Activated naive CD4-positive, alpha-beta T cell treated with anti-CD3 and anti-CD28 coated beads, Interleukin-2, amount 10 ng/mL, durations not matched to agents 7 days and 5 days (primary cell): ENCODE results near the gene MYOM1.
"Not testable (repeated sequence)": the region's sequence is repeated elsewhere in the genome, so short reads cannot be mapped to it uniquely, and the experiment has no call there.

Source experiments
- CTCF ChIA-PET: fragments of 350-600 bp; sonication (Branson Sonifier 250); formaldehyde crosslinking; loops from one replicate; lab custom pipeline; 2021; ENCODE audit warnings: antibody characterized with exemption; lab: Charles Lee
- DNase-seq: peaks from one replicate; pipeline ENCODE4 v3.0.0-alpha.2; 2020
- H3K27ac Mint-ChIP-seq: one replicate; pipeline ENCODE4 v1.8.0; 2021; ENCODE audit warnings: mild to moderate bottlenecking, moderate library complexity, mixed read lengths
- H3K27me3 Mint-ChIP-seq: one replicate; pipeline ENCODE4 v1.8.0; 2021; ENCODE audit warnings: mild to moderate bottlenecking, mixed read lengths
- H3K36me3 Mint-ChIP-seq: one replicate; pipeline ENCODE4 v1.8.0; 2021; ENCODE audit warnings: mixed read lengths
- H3K4me1 Mint-ChIP-seq: one replicate; pipeline ENCODE4 v1.8.0; 2021; ENCODE audit warnings: mixed read lengths
- H3K4me3 Mint-ChIP-seq: one replicate; pipeline ENCODE4 v1.8.0; 2021; ENCODE audit warnings: mild to moderate bottlenecking, moderate library complexity, mixed read lengths
- H3K9me3 Mint-ChIP-seq: one replicate; pipeline ENCODE4 v1.8.0; 2021; ENCODE audit warnings: mixed read lengths

MYOM1 gene

GRCh38 chr18:3042379-3042778 lies 177.4 kb downstream of the MYOM1 start:
- CTCF ChIA-PET: no interaction called here
- peaks cover 40% of the 10 kb centered on the region for H3K4me1 Mint-ChIP-seq
- no peaks in the 10 kb centered on the region for H3K27me3 Mint-ChIP-seq
- H3K27ac Mint-ChIP-seq: no peak overlapping the region
- H3K9me3 Mint-ChIP-seq: no peaks in the 10 kb centered on the region
- no peak overlapping the region for H3K4me3 Mint-ChIP-seq
- DNase-seq: no peak
- no peaks in the 10 kb centered on the region for H3K36me3 Mint-ChIP-seq

GRCh38 chr18:3041843-3042242 lies 177.9 kb downstream of the MYOM1 start:
- no peaks in the 10 kb centered on the region for H3K9me3 Mint-ChIP-seq
- CTCF ChIA-PET: interaction anchor here (0.9 kb wide), 1 partner anchor 47 kb away, joined by 3 read pairs; no protein-coding TSS in a partner anchor
- H3K27me3 Mint-ChIP-seq: no peaks in the 10 kb centered on the region
- peaks cover 41% of the 10 kb centered on the region for H3K4me1 Mint-ChIP-seq
- no peak overlapping the region for H3K4me3 Mint-ChIP-seq
- H3K36me3 Mint-ChIP-seq: no peaks in the 10 kb centered on the region
- H3K27ac Mint-ChIP-seq: no peak overlapping the region
- no peak for DNase-seq

DNA sequence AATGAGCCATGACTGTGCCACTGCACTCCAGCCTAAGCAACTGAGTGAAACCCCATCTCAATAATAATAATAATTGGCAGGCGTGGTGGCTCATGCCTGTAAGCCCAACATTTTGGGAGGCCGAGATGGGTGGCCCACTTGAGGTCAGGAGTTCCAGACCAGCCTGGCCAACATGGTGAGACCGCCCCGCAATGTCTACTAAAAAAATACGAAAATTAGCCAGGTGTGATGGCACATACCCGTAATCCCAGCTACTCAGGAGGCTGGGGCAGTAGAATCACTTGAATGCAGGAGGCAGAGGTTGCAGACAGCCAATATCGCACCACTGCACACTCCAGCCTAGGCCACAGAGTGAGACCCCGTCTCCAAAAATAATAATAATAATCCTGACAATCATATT lies 178.9 kb downstream of the MYOM1 start:
- Mint-ChIP-seq H3K4me1 (peaks cover 40% of the 10 kb centered on the region), H3K4me3 (no peak overlapping the region), H3K27ac (no peak overlapping the region), H3K36me3 (no peaks in the 10 kb centered on the region), H3K27me3 (no peaks in the 10 kb centered on the region), H3K9me3 (no peaks in the 10 kb centered on the region)
- DNase-seq: no peak
- CTCF ChIA-PET: interaction anchor here (1.0 to 2.9 kb wide), 2 partner anchors 22 to 46 kb away, joined by 3 to 14 read pairs; no protein-coding TSS in a partner anchor

- Mint-ChIP-seq H3K36me3 (no peaks in the 10 kb centered on the region), H3K4me3 (no peak overlapping the region), H3K27ac (no peak overlapping the region), H3K27me3 (peaks cover 2% of the 10 kb centered on the region), H3K4me1 (peaks cover 36% of the 10 kb centered on the region), H3K9me3 (no peaks in the 10 kb centered on the region)
- CTCF ChIA-PET: interaction anchor here (1.0 to 2.9 kb wide), 2 partner anchors 23 to 46 kb away, joined by 3 to 14 read pairs; no protein-coding TSS in a partner anchor
- DNase-seq: no peak
Measured at GRCh38 chr18:3040173-3040572, 179.6 kb downstream of the MYOM1 start.

GRCh38 chr18:3037423-3037915 lies 182.3 kb downstream of the MYOM1 start:
- Mint-ChIP-seq H3K27ac (peak overlapping the region; percentile 56), H3K9me3 (no peaks in the 10 kb centered on the region), H3K4me3 (no peak overlapping the region), H3K4me1 (peaks cover 31% of the 10 kb centered on the region), H3K36me3 (no peaks in the 10 kb centered on the region), H3K27me3 (peaks cover 14% of the 10 kb centered on the region)
- CTCF ChIA-PET: interaction anchor here (0.6 to 2.2 kb wide), 4 partner anchors 25 to 104 kb away, joined by 3 to 16 read pairs (median 4); no protein-coding TSS in a partner anchor
- peak; percentile 50 for DNase-seq

DNA sequence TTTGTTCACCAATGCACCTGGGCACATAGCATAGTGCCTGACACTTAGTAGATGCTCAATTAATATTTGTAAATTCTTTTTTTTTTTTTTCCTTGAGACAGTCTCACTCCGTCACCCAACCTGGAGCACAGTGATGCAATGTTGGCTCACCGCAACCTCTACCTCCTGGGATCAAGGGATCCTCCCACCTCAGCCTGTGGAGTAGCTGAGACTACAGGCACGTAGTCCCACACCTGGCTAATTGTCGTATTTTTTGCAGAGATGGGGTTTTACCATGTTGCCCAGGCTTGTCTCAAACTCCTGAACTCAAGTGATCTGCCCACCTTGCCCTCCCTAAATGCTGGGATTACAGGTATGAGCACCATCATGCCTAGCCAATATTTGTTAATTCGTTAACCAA lies 183.7 kb downstream of the MYOM1 start:
- Mint-ChIP-seq H3K27me3 (peaks cover 14% of the 10 kb centered on the region), H3K9me3 (no peaks in the 10 kb centered on the region), H3K4me1 (peaks cover 29% of the 10 kb centered on the region), H3K27ac (no peak overlapping the region), H3K4me3 (no peak overlapping the region), H3K36me3 (no peaks in the 10 kb centered on the region)
- CTCF ChIA-PET: interaction anchor here (1.8 to 2.2 kb wide), 2 partner anchors 26 to 41 kb away, joined by 5 to 16 read pairs; no protein-coding TSS in a partner anchor
- DNase-seq: no peak

- peaks cover 29% of the 10 kb centered on the region for H3K4me1 Mint-ChIP-seq
- no peak overlapping the region for H3K4me3 Mint-ChIP-seq
- H3K27me3 Mint-ChIP-seq: peaks cover 14% of the 10 kb centered on the region
- no peak for DNase-seq
- no peaks in the 10 kb centered on the region for H3K9me3 Mint-ChIP-seq
- H3K27ac Mint-ChIP-seq: no peak overlapping the region
- H3K36me3 Mint-ChIP-seq: no peaks in the 10 kb centered on the region
- CTCF ChIA-PET: interaction anchor here (2.2 kb wide), 1 partner anchor 27 kb away, joined by 16 read pairs; no protein-coding TSS in a partner anchor
Measured at GRCh38 chr18:3035635-3036034, 184.1 kb downstream of the MYOM1 start.

- H3K9me3 Mint-ChIP-seq: no peaks in the 10 kb centered on the region
- CTCF ChIA-PET: no interaction called here
- no peak for DNase-seq
- H3K27me3 Mint-ChIP-seq: peaks cover 14% of the 10 kb centered on the region
- no peak overlapping the region for H3K4me3 Mint-ChIP-seq
- peaks cover 16% of the 10 kb centered on the region for H3K4me1 Mint-ChIP-seq
- H3K36me3 Mint-ChIP-seq: no peaks in the 10 kb centered on the region
- H3K27ac Mint-ChIP-seq: no peak overlapping the region
Measured at GRCh38 chr18:3032721-3033120, 187.0 kb downstream of the MYOM1 start.

DNA sequence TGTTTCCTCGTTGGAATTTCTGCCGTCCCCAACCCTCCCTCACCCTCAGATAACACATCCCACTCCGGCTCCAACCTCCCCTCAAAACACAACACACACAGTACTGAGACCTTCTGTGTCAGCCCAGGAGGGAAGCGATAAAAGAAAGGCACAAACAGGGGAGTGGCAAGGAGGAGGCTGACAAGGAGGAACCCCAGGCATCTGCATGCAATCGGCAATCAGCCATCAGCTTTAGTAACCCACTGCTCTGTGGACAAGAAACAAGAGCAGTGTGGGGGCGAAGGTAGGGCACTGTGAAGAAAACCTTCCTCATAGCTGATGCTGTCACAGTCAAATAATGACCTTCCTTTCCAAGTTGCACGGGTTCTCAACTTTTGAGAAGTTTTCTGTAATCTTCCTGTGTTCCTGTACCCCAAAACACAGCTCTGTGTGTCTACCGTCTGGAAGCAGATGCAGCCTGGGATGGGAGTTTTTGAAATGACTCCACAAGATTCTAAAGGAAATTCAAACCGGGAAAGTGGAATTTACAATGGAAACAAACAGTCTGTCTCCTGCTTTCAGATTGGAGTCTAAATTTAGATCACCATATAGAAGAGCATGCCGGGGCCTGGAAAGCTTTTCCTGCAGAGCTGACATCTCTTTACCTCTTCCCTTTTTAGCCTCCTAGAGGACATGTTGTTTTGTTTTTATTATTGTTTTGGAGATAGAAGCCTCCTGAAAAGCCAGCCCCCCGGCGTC lies 190.4 kb downstream of the MYOM1 start:
- Mint-ChIP-seq H3K4me1 (peaks cover 4% of the 10 kb centered on the region), H3K9me3 (no peaks in the 10 kb centered on the region), H3K27ac (no peak overlapping the region), H3K27me3 (peaks cover 8% of the 10 kb centered on the region), H3K4me3 (no peak overlapping the region), H3K36me3 (no peaks in the 10 kb centered on the region)
- CTCF ChIA-PET: interaction anchor here (1.4 kb wide), 1 partner anchor 33 kb away, joined by 4 read pairs; no protein-coding TSS in a partner anchor
- no peak for DNase-seq

GRCh38 chr18:3028115-3028514 lies 191.7 kb downstream of the MYOM1 start:
- H3K9me3 Mint-ChIP-seq, DNase-seq, H3K36me3 Mint-ChIP-seq, H3K27me3 Mint-ChIP-seq, H3K27ac Mint-ChIP-seq, H3K4me1 Mint-ChIP-seq, CTCF ChIA-PET, H3K4me3 Mint-ChIP-seq: not testable (repeated sequence)

DNA sequence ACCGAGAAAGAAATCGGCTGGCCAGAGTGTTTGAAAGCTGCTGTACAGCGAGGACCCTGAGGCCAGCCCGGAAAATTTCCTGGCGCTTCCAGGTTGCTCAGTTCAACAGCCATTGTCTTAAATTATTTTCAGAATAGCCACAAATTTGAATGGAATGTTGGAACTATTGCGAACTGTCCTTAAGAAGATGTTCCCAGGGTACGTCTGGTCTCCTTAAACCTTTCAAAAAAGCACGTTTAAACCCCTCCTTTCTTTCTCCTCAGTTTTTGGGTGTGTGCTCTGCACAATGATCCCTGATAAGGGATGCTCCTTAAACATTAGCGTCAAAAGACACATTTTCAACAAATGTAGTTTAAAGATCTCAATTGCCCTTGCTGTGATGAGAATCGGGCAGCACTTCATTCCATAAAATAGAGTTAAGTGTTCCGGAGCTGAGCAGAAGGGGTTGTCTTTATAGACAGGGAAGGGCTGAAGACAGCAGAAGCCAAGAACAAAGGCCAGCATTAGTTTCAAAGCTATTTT lies 192.3 kb downstream of the MYOM1 start:
- Mint-ChIP-seq H3K36me3 (no peaks in the 10 kb centered on the region), H3K4me1 (peaks cover 4% of the 10 kb centered on the region), H3K4me3 (no peak overlapping the region), H3K27me3 (no peaks in the 10 kb centered on the region), H3K9me3 (no peaks in the 10 kb centered on the region), H3K27ac (no peak overlapping the region)
- CTCF ChIA-PET: no interaction called here
- no peak for DNase-seq

GRCh38 chr18:3025544-3025943 lies 194.2 kb downstream of the MYOM1 start:
- H3K4me3 Mint-ChIP-seq: no peak overlapping the region
- no peaks in the 10 kb centered on the region for H3K36me3 Mint-ChIP-seq
- DNase-seq: no peak
- CTCF ChIA-PET: no interaction called here
- peaks cover 4% of the 10 kb centered on the region for H3K4me1 Mint-ChIP-seq
- no peak overlapping the region for H3K27ac Mint-ChIP-seq
- H3K9me3 Mint-ChIP-seq: no peaks in the 10 kb centered on the region
- H3K27me3 Mint-ChIP-seq: no peaks in the 10 kb centered on the region

DNA sequence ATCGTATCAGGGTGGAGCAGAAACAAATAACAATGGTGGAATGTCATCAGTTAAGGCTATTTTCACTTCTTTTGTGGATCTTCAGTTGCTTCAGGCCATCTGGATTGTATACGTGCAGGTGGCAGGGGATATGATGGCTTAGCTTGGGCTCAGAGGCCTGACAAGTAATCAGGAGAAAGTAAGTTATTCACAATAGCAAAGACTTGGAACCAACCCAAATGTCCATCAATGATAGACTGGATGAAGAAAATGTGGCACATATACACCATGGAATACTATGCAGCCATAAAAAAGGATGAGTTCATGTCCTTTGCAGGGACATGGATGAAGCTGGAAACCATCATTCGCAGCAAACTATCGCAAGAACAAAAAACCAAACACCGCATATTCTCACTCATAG lies 196.2 kb downstream of the MYOM1 start:
- not testable (repeated sequence) for H3K4me1 Mint-ChIP-seq, H3K27ac Mint-ChIP-seq, H3K4me3 Mint-ChIP-seq, DNase-seq, H3K27me3 Mint-ChIP-seq, H3K36me3 Mint-ChIP-seq, H3K9me3 Mint-ChIP-seq
- CTCF ChIA-PET: interaction anchor here (1.1 kb wide), 1 partner anchor 39 kb away, joined by 3 read pairs; no protein-coding TSS in a partner anchor
